Gastroesophageal sphincter (tissue), 4 donors: ENCODE measurements around the gene TP73. TPM values are rescaled to one million over a fixed set of nuclear protein-coding genes. Genes with fewer than 3 reads are reported as not detected.

ENCODE experiments used
- ATAC-seq: fragments of 150-250 bp; one replicate; pipeline ENCODE4 v1.9.1; 2016; ENCODE audit warnings: mild to moderate bottlenecking, moderate library complexity
- H3K27ac ChIP-seq, 4 donors: fragments of 200-600 bp; sonication (generic) in 3 of 4; 1 replicate in 3 of 4; 2 replicates in 1 of 4; pipeline ENCODE4 v1.5.1; 2016 to 2019
- H3K27me3 ChIP-seq: fragments of 200-600 bp; sonication (generic); one replicate; pipeline ENCODE4 v1.5.1; 2019
- H3K36me3 ChIP-seq, 2 donors: fragments of 200-600 bp; sonication (generic); one replicate each; pipeline ENCODE4 v1.5.1; 2019; ENCODE audit warnings: control low read depth in 1 of 2
- H3K4me1 ChIP-seq, 3 donors: fragments of 200-600 bp; sonication (generic); 1 replicate in 2 of 3; 2 replicates in 1 of 3; pipeline ENCODE4 v1.5.1; 2016 to 2019; ENCODE audit warnings: control low read depth in 2 of 3
- H3K4me3 ChIP-seq, 2 donors: fragments of 200-600 bp; sonication (generic); one replicate each; pipeline ENCODE4 v1.5.1; 2019; ENCODE audit warnings: mild to moderate bottlenecking in 1 of 2, moderate library complexity in 1 of 2
- H3K9me3 ChIP-seq, 3 donors: fragments of 200-600 bp; sonication (generic); one replicate each; pipeline ENCODE4 v1.5.1; 2017 to 2019; ENCODE audit warnings: control low read depth in 2 of 3
- EP300 ChIP-seq: sonication (generic); formaldehyde crosslinking; IDR thresholded peaks from one replicate; pipeline ENCODE4 v1.6.1; 2017; ENCODE audit warnings: antibody characterized with exemption, mild to moderate bottlenecking
- POLR2A ChIP-seq, 2 donors: fragments of 450-650 bp; IDR thresholded peaks; one replicate each; pipeline ENCODE4 v1.6.1; 2017; ENCODE audit warnings: antibody characterized with exemption in 2 of 2, mild to moderate bottlenecking in 2 of 2, moderate library complexity in 1 of 2
- POLR2AphosphoS5 ChIP-seq: sonication (generic); formaldehyde crosslinking; IDR thresholded peaks from one replicate; pipeline ENCODE4 v1.6.1; 2017; ENCODE audit warnings: antibody characterized with exemption
- WGBS, 2 donors: methylation state at CpG; one replicate each; pipeline ENCODE4 v1.1.5; 2018; ENCODE audit warnings: low coverage in 1 of 2; 5-methylcytosine and 5-hydroxymethylcytosine counted together
- total RNA-seq, 4 donors: library from RNA; depleted of rRNA; stranded (reverse); fragments of >200 nt; gene quantifications; one replicate each; pipeline ENCODE4 v1.1.0, GENCODE V29; 2016
- TF ChIP-seq, protein P1 (sequence below), 4 experiments: fragments of 200-600 bp in 2 of 4; fragments of 450-650 bp in 2 of 4; sonication (generic) in 1 of 4; IDR thresholded peaks; one replicate each; pipeline ENCODE4 v1.5.1; 2017 to 2019; ENCODE audit warnings: antibody characterized with exemption in 4 of 4, mild to moderate bottlenecking in 2 of 4, moderate library complexity in 2 of 4

The TP73 gene
- total RNA-seq, 4 donors from 2014 or later = 0.19 to 0.22 TPM; not detected in 2

- TF ChIP-seq, protein P1, sequence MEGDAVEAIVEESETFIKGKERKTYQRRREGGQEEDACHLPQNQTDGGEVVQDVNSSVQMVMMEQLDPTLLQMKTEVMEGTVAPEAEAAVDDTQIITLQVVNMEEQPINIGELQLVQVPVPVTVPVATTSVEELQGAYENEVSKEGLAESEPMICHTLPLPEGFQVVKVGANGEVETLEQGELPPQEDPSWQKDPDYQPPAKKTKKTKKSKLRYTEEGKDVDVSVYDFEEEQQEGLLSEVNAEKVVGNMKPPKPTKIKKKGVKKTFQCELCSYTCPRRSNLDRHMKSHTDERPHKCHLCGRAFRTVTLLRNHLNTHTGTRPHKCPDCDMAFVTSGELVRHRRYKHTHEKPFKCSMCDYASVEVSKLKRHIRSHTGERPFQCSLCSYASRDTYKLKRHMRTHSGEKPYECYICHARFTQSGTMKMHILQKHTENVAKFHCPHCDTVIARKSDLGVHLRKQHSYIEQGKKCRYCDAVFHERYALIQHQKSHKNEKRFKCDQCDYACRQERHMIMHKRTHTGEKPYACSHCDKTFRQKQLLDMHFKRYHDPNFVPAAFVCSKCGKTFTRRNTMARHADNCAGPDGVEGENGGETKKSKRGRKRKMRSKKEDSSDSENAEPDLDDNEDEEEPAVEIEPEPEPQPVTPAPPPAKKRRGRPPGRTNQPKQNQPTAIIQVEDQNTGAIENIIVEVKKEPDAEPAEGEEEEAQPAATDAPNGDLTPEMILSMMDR (IDR thresholded peaks at IDR 0.05) = no peak
- TF ChIP-seq POLR2AphosphoS5 (no peak), EP300 (no peak), POLR2A (IDR thresholded peaks at IDR 0.05) (no peak)
- peak; percentile 20 for ATAC-seq
- H3K9me3 ChIP-seq = no peaks in the 10 kb centered on the region
- H3K36me3 ChIP-seq = peaks cover 0 to 28% of the 10 kb centered on the region in 2 donors
- no peak overlapping the region for H3K27ac ChIP-seq
- no peak overlapping the region for H3K4me3 ChIP-seq
- peaks cover 0 to 15% (median 0%) of the 10 kb centered on the region in 3 donors for H3K4me1 ChIP-seq
- 33% methylated on average over 1 of the region's 25 CpGs; no CpG with 5 or more reads in 1 of the 2 donors for WGBS, 2 donors
- peaks cover 69% of the 10 kb centered on the region for H3K27me3 ChIP-seq
These were observed 79.5 kb downstream of the TP73 start for GRCh38 chr1:3731583-3732433.

- WGBS, 2 donors = no CpG with 5 or more reads among the region's 37 CpGs
- Histone ChIP-seq H3K27me3 (peaks cover 61% of the 10 kb centered on the region), H3K27ac (no peak overlapping the region)
These were observed 80.2 kb downstream of the TP73 start for GRCh38 chr1:3732434-3733093.

DNA sequence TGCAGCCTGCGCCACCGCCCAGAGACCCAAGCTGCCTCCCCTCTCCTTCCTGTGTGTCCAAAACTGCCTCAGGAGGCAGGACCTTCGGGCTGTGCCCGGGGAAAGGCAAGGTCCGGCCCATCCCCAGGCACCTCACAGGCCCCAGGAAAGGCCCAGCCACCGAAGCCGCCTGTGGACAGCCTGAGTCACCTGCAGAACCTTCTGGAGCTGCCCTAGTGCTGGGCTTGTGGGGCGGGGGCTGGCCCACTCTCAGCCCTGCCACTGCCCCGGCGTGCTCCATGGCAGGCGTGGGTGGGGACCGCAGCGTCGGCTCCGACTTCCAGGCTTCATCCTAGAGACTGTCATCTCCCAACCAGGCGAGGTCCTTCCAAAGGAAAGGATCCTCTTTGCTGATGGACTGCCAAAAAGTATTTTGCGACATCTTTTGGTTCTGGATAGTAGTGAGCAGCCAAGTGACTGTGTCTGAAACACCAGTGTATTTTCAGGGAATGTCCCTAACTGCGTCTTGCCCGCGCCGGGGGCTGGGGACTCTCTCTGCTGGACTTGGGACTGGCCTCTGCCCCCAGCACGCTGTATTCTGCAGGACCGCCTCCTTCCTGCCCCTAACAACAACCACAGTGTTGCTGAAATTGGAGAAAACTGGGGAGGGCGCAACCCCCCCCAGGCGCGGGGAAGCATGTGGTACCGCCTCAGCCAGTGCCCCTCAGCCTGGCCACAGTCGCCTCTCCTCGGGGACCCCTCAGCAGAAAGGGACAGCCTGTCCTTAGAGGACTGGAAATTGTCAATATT is 81.0 kb downstream of the TP73 start:
- no peak for ATAC-seq
- peaks cover 54% of the 10 kb centered on the region for H3K27me3 ChIP-seq
- no peaks in the 10 kb centered on the region for H3K9me3 ChIP-seq
- H3K4me1 ChIP-seq = peaks cover 0 to 15% (median 0%) of the 10 kb centered on the region in 3 donors
- peaks cover 0 to 42% of the 10 kb centered on the region in 2 donors for H3K36me3 ChIP-seq
- no peak overlapping the region for H3K27ac ChIP-seq
- WGBS, 2 donors = 75 to 82% methylated on average over 8 to 9 of the region's 29 CpGs
- H3K4me3 ChIP-seq = no peak overlapping the region
- no peak for TF ChIP-seq POLR2A (IDR thresholded peaks at IDR 0.05)
- no peak for TF ChIP-seq EP300
- TF ChIP-seq, protein P1 (IDR thresholded peaks at IDR 0.05) = no peak
- no peak for TF ChIP-seq POLR2AphosphoS5

More at GRCh38 chr1:3732434-3733093, 80.2 kb downstream of the TP73 start:
- H3K4me1 ChIP-seq = peaks cover 0 to 15% (median 0%) of the 10 kb centered on the region in 3 donors
- ATAC-seq = no peak
- peaks cover 0 to 35% of the 10 kb centered on the region in 2 donors for H3K36me3 ChIP-seq
- TF ChIP-seq EP300 (no peak), POLR2AphosphoS5 (no peak)
- H3K9me3 ChIP-seq = no peaks in the 10 kb centered on the region
- no peak overlapping the region for H3K4me3 ChIP-seq

- Histone ChIP-seq H3K4me3 (no peak overlapping the region), H3K9me3 (no peaks in the 10 kb centered on the region), H3K27ac (no peak overlapping the region), H3K36me3 (peaks cover 0 to 50% of the 10 kb centered on the region in 2 donors), H3K4me1 (peaks cover 0 to 15% (median 0%) of the 10 kb centered on the region in 3 donors), H3K27me3 (peaks cover 47% of the 10 kb centered on the region)
- TF ChIP-seq POLR2AphosphoS5 = no peak
- TF ChIP-seq, protein P1 (IDR thresholded peaks at IDR 0.05) = no peak
- no peak for TF ChIP-seq EP300
- TF ChIP-seq POLR2A (IDR thresholded peaks at IDR 0.05) = no peak
- no peak for ATAC-seq
- 40 to 55% methylated on average over 1 to 2 of the region's 17 CpGs for WGBS, 2 donors
These were observed 81.7 kb downstream of the TP73 start for GRCh38 chr1:3733883-3734589.
